ENCODE results near the gene SVIL. TPM values are rescaled to one million over a fixed set of nuclear protein-coding genes. Genes with fewer than 3 reads are reported as not detected.
A peak's percentile ranks its signal among the peaks of the same experiment; 100 is the strongest.
"Not testable (repeated sequence)": the region's sequence is repeated elsewhere in the genome, so short reads cannot be mapped to it uniquely, and the experiment has no call there.

Gene SVIL
- total RNA-seq, 1 donor from 2014 or later = 258 TPM

DNA sequence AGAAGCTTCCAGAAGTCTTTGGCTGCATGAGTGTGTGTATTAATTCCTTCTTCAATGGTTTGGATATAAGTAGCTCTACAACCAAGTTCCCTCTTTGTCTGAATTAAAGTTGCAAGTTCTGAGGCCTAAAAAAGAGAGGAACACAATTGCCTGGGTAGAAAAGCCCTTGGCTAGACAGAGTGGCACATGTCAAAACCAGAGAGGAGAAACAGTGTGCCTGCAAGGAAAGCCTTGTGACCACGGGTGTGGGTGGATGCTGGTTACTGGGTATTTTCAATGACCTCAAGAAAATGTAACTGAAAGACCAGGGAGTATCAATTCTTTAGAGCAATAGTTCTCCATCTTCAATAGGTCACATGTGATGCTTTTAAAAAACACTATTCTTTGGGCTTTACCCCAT, 148.3 kb downstream of the SVIL start:
- Mint-ChIP-seq H3K4me1 (ENCODE audit: unreplicated experiment) (peaks cover 20% of the 10 kb centered on the region), H3K4me3 (ENCODE audit: unreplicated experiment) (no peak overlapping the region), H3K27ac (ENCODE audit: unreplicated experiment) (no peak overlapping the region), H3K9me3 (ENCODE audit: unreplicated experiment) (no peaks in the 10 kb centered on the region), H3K27me3 (ENCODE audit: unreplicated experiment) (no peaks in the 10 kb centered on the region), H3K36me3 (ENCODE audit: unreplicated experiment) (peaks cover 69% of the 10 kb centered on the region)
- TF ChIP-seq, protein P1, sequence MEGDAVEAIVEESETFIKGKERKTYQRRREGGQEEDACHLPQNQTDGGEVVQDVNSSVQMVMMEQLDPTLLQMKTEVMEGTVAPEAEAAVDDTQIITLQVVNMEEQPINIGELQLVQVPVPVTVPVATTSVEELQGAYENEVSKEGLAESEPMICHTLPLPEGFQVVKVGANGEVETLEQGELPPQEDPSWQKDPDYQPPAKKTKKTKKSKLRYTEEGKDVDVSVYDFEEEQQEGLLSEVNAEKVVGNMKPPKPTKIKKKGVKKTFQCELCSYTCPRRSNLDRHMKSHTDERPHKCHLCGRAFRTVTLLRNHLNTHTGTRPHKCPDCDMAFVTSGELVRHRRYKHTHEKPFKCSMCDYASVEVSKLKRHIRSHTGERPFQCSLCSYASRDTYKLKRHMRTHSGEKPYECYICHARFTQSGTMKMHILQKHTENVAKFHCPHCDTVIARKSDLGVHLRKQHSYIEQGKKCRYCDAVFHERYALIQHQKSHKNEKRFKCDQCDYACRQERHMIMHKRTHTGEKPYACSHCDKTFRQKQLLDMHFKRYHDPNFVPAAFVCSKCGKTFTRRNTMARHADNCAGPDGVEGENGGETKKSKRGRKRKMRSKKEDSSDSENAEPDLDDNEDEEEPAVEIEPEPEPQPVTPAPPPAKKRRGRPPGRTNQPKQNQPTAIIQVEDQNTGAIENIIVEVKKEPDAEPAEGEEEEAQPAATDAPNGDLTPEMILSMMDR (IDR thresholded peaks at IDR 0.05) = no peak
- peak; percentile 1 for DNase-seq (ENCODE audit: extremely low spot score, unreplicated experiment)

DNA sequence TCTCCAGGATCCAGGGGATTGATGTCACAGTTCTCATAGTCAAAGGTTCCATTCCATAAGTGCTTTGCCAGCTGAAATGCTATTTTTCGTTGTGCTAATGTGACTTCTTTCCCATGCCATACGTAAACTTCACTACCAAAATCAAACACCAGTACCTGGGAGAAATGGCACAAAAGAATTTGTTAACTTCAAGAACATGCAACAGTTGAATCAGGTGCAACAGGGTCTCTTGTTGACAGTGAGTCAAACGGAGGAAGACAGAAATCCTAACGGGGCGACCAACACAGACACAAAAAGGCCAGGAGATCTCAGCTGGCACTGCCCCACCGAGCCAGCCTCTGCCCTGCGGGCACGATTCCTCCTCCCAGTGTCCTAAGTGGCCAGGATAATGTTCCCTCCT, 150.1 kb downstream of the SVIL start:
- not testable (repeated sequence) for H3K27me3 Mint-ChIP-seq (ENCODE audit: unreplicated experiment); H3K4me3 Mint-ChIP-seq (ENCODE audit: unreplicated experiment); H3K27ac Mint-ChIP-seq (ENCODE audit: unreplicated experiment); H3K9me3 Mint-ChIP-seq (ENCODE audit: unreplicated experiment)
- peak; percentile 57 for DNase-seq (ENCODE audit: extremely low spot score, unreplicated experiment)
- Mint-ChIP-seq H3K4me1 (ENCODE audit: unreplicated experiment) (peaks cover 20% of the 10 kb centered on the region), H3K36me3 (ENCODE audit: unreplicated experiment) (peaks cover 72% of the 10 kb centered on the region)

DNA sequence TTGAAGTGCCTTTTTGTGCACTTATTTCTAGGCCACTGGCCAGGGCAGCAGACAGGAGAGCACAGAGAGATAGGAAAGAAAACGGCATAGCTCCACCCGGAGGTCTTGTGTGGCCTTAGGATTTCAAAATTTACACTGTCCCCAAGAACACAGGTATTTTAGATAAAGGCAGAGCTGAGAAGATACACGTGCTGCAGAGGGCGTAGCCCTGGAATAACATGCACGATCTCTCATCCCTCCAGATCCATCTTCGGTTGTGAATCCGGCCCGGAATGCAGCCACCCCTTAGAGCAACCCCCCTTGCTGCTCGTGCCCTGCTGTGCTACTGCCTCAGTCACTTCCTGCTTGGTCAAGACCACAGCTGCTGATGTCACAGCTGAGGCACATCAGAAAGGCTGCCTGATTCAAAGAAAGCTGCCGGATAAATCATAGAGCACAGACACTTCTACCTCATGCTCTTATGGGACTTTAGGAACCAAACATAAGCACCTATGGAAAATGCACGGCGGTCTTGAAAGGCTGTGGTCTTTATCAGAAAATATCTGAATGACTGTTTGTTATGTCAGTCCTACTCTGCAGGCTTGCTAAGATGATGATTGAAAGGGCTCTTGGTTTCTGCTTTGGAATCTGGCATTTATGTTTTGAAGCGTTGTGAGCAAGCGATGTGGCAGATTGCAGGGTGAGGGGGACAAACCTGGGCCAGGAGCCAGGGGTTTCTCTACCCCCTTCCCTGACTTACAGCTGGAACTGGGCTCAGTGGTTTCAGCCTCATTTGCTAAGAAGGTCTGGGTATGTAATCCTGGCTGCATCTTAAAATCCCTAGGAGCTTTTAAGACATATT, 152.0 kb downstream of the SVIL start:
- no peak overlapping the region for H3K4me3 Mint-ChIP-seq (ENCODE audit: unreplicated experiment)
- peak; percentile 40 for DNase-seq (ENCODE audit: extremely low spot score, unreplicated experiment)
- peak overlapping the region; percentile 88 for H3K27ac Mint-ChIP-seq (ENCODE audit: unreplicated experiment)
- TF ChIP-seq, protein P1 (IDR thresholded peaks at IDR 0.05) = peak; percentile 12
- H3K4me1 Mint-ChIP-seq (ENCODE audit: unreplicated experiment) = peaks cover 20% of the 10 kb centered on the region
- H3K9me3 Mint-ChIP-seq (ENCODE audit: unreplicated experiment) = no peaks in the 10 kb centered on the region
- peaks cover 58% of the 10 kb centered on the region for H3K36me3 Mint-ChIP-seq (ENCODE audit: unreplicated experiment)
- H3K27me3 Mint-ChIP-seq (ENCODE audit: unreplicated experiment) = no peaks in the 10 kb centered on the region

DNA sequence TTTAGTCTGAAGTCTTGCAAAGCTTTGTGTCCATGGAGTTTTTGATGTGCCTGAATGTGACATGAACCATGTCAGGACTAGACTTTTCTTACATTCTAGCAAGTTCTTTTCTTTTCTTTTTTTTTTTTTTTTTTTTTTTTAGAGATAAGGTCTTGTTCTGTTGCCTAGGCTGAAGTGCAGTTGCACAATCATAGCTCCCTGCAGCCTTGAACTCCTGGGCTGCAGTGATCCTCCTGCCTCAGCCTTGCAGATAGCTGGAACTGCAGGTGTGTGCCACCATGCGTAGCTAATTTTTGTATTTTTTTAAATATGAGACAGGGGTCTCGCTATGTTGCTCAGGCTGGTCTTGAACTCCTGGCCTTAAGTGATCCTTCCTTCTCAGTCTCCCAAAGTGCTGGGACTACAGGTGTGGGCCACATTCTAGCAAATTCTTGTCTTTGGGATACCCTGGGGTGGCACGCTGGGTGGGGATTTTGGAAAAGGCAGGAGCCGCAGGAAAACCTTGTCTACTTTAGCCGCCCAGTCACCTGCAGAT, 152.8 kb downstream of the SVIL start:
- Mint-ChIP-seq H3K27me3 (ENCODE audit: unreplicated experiment) (no peaks in the 10 kb centered on the region), H3K4me1 (ENCODE audit: unreplicated experiment) (peaks cover 20% of the 10 kb centered on the region), H3K9me3 (ENCODE audit: unreplicated experiment) (no peaks in the 10 kb centered on the region), H3K36me3 (ENCODE audit: unreplicated experiment) (peaks cover 58% of the 10 kb centered on the region), H3K4me3 (ENCODE audit: unreplicated experiment) (no peak overlapping the region), H3K27ac (ENCODE audit: unreplicated experiment) (no peak overlapping the region)
- DNase-seq (ENCODE audit: extremely low spot score, unreplicated experiment) = peak; percentile 34
- TF ChIP-seq, protein P1 (IDR thresholded peaks at IDR 0.05) = no peak

DNA sequence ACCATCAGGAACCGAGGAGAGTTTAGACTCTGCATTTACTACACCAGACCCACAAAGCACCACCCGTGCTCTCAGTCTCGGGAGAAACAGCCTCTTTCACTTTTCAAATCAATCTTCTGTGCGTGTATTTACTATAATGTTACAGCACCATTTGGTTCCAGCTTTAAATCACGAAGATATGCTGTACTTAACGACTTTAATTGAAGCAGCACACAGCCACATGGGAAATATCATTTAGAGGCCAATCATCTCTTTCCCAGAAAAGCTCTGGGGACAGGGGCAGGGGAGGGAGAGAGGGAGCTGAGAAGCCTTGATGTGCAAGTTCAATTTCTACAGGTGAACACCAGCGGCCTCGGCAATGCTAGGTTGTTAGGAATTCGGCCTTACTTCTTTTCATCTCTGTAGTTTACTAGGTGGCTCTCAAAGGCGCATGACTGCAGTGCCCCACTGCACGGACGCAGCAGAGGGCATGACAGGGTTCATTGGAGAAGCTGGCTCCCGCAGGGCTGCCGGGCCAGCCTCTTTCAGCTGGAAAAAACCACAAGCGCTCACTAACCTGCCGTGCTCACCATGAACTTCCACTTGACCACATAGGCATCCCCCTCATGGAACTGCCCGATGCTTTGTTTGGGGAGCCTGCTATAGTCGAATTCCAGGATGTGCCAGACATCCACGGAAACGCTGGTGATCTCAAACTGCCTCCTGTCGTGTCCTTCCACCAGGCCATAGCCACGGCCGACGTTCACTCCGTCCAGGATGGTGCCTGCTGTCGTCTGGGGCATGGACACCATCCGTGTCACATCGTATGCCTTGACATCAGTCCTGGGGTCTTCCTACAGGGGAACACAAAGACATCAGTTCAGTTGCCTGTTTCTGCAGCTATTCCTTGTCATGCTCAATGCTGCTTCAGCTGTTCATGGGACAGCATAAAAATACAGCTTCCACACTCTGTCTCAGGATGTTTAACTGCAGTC, 154.5 kb downstream of the SVIL start:
- Mint-ChIP-seq H3K27ac (ENCODE audit: unreplicated experiment) (no peak overlapping the region), H3K4me1 (ENCODE audit: unreplicated experiment) (peaks cover 19% of the 10 kb centered on the region), H3K4me3 (ENCODE audit: unreplicated experiment) (no peak overlapping the region), H3K36me3 (ENCODE audit: unreplicated experiment) (peaks cover 51% of the 10 kb centered on the region), H3K9me3 (ENCODE audit: unreplicated experiment) (no peaks in the 10 kb centered on the region), H3K27me3 (ENCODE audit: unreplicated experiment) (no peaks in the 10 kb centered on the region)
- peak; percentile 57 for DNase-seq (ENCODE audit: extremely low spot score, unreplicated experiment)
- TF ChIP-seq, protein P1 (IDR thresholded peaks at IDR 0.05) = no peak
